A549 (cell line): Measurements from ENCODE around the gene IDNK. TPM values are rescaled to one million over a fixed set of nuclear protein-coding genes. Genes with fewer than 3 reads are reported as not detected.

Source experiments
- ATAC-seq, 2 experiments: fragments of 200-7000 bp in 1 of 2; fragments of >200 bp in 1 of 2; cut with Nextera tagmentation in 1 of 2; cut with Tn5 transposase in 1 of 2; 3 replicates each; pipeline versions ENCODE4 v1.8.0 to v1.9.1; 2018 to 2020; ENCODE audit warnings: mild to moderate bottlenecking in 1 of 2, moderate library complexity in 1 of 2
- CTCF ChIA-PET: fragments of 300-600 bp; sonication (Branson Sonifier 250); formaldehyde crosslinking; extraction: SDS; loops from one replicate; lab custom pipeline; 2021; ENCODE audit warnings: antibody characterized with exemption, inconsistent platforms; lab: Yijun Ruan, JAX
- POLR2A ChIA-PET: fragments of 350-600 bp; formaldehyde crosslinking; extraction: SDS; loops from one replicate; lab custom pipeline; 2021; ENCODE audit warnings: antibody characterized with exemption, inconsistent platforms; lab: Yijun Ruan, JAX
- DNase-seq, 2 experiments: peaks; one replicate each; pipeline versions ENCODE4 v3.0.0 to v3.0.0-alpha.2; 2011 to 2016; ENCODE audit warnings: low read depth in 1 of 2, low spot score in 1 of 2
- FAIRE-seq: peaks from 2 replicates; lab custom pipeline; 2011; peaks lifted over from hg19 to GRCh38; lab: Jason Lieb, UNC
- H3K27ac ChIP-seq, 2 experiments: fragments of >200 bp; sonication (Bioruptor Twin); formaldehyde crosslinking; 3 replicates each; pipeline ENCODE4 v1.5.1; 2016 to 2017
- H3K4me1 ChIP-seq: fragments of >200 bp; sonication (Bioruptor Twin); formaldehyde crosslinking; 3 replicates; pipeline ENCODE4 v1.6.1; 2016
- H3K4me2 ChIP-seq: fragments of >200 bp; sonication (Bioruptor Twin); formaldehyde crosslinking; 3 replicates; pipeline ENCODE4 v1.6.1; 2016
- H3K4me3 ChIP-seq: fragments of >200 bp; sonication (Bioruptor Twin); formaldehyde crosslinking; 3 replicates; pipeline ENCODE4 v1.5.1; 2016
- H3K9me3 ChIP-seq: fragments of >200 bp; sonication (Bioruptor Twin); formaldehyde crosslinking; 3 replicates; pipeline ENCODE4 v1.6.1; 2016
- CBX2 ChIP-seq: fragments of 200-600 bp; sonication (generic); IDR thresholded peaks from 2 replicates; pipeline ENCODE4 v1.6.1; 2016; ENCODE audit warnings: low read depth, mild to moderate bottlenecking, borderline replicate concordance
- CEBPB ChIP-seq, 2 experiments: fragments of >200 bp in 1 of 2; sonication (Bioruptor Twin) in 1 of 2; formaldehyde crosslinking in 1 of 2; IDR thresholded peaks; 2 replicates each; pipeline ENCODE4 v1.6.1; 2012 to 2016
- CHD4 ChIP-seq: fragments of 200-600 bp; sonication (generic); IDR thresholded peaks from 2 replicates; pipeline ENCODE4 v1.6.1; 2016; ENCODE audit warnings: antibody characterized with exemption, mild to moderate bottlenecking, borderline replicate concordance
- E2F6 ChIP-seq: IDR thresholded peaks from 2 replicates; pipeline ENCODE4 v1.6.1; 2012; ENCODE audit warnings: low read depth, borderline replicate concordance
- EHF ChIP-seq: fragments of 250-450 bp; sonication (Bioruptor Pico); IDR thresholded peaks from 2 replicates; pipeline ENCODE4 v1.5.0; 2020; ENCODE audit warnings: mild to moderate bottlenecking
- EHMT2 ChIP-seq: fragments of 200-600 bp; sonication (generic); IDR thresholded peaks from 2 replicates; pipeline ENCODE4 v1.6.1; 2016; ENCODE audit warnings: antibody characterized with exemption, low read depth, mild to moderate bottlenecking, moderate library complexity
- ELK1 ChIP-seq: fragments of 150-350 bp; IDR thresholded peaks from 2 replicates; pipeline ENCODE4 v1.6.1; 2014; ENCODE audit warnings: low read depth, mild to moderate bottlenecking, low read length
- EP300 ChIP-seq, 2 experiments: fragments of >200 bp; sonication (Bioruptor Twin); formaldehyde crosslinking; IDR thresholded peaks; 2 replicates in 1 of 2; 3 replicates in 1 of 2; pipeline ENCODE4 v1.6.1; 2016 to 2017
- FOSL2 ChIP-seq, 2 experiments: fragments of 450-650 bp in 1 of 2; fragments of >200 bp in 1 of 2; sonication (Bioruptor Twin) in 1 of 2; formaldehyde crosslinking; IDR thresholded peaks; 2 replicates each; pipeline versions ENCODE4 v1.5.0 to v1.6.1; 2016 to 2020; ENCODE audit warnings: mild to moderate bottlenecking in 1 of 2, moderate library complexity in 1 of 2
- FOXS1 ChIP-seq: fragments of 250-450 bp; sonication (Bioruptor Pico); IDR thresholded peaks from 2 replicates; pipeline ENCODE4 v1.5.0; 2020; ENCODE audit warnings: mild to moderate bottlenecking, moderate library complexity
- HES2 ChIP-seq: fragments of >200 bp; sonication (Bioruptor Twin); formaldehyde crosslinking; IDR thresholded peaks from 2 replicates; pipeline ENCODE4 v1.6.1; 2016
- HEYL ChIP-seq: fragments of 250-450 bp; sonication (Bioruptor Pico); IDR thresholded peaks from 2 replicates; pipeline ENCODE4 v1.8.0; 2021; ENCODE audit warnings: mild to moderate bottlenecking, moderate library complexity
- HOXA7 ChIP-seq: fragments of 250-450 bp; sonication (Bioruptor Pico); IDR thresholded peaks from 2 replicates; pipeline ENCODE4 v1.5.0; 2020; ENCODE audit warnings: mild to moderate bottlenecking, moderate library complexity
- KDM5A ChIP-seq: fragments of 200-600 bp; sonication (generic); IDR thresholded peaks from 2 replicates; pipeline ENCODE4 v1.6.1; 2016; ENCODE audit warnings: antibody characterized with exemption, mild to moderate bottlenecking
- MYC ChIP-seq: IDR thresholded peaks from 2 replicates; pipeline ENCODE4 v1.6.1; 2012; ENCODE audit warnings: mild to moderate bottlenecking, inconsistent platforms, low read length, improper control_type of control experiment, borderline replicate concordance
- NFE2L2 ChIP-seq: fragments of 150-350 bp; conservative IDR thresholded peaks from 2 replicates; pipeline ENCODE4 v1.6.1; 2014; ENCODE audit warnings: low read length
- PBX3 ChIP-seq: IDR thresholded peaks from 2 replicates; pipeline ENCODE4 v1.6.1; 2012
- POLR2AphosphoS2 ChIP-seq: conservative IDR thresholded peaks from 2 replicates; pipeline ENCODE4 v1.6.1; 2012; ENCODE audit warnings: low read length, improper control_type of control experiment, inconsistent platforms
- RAD21 ChIP-seq, 2 experiments: fragments of >200 bp in 1 of 2; sonication (Bioruptor Twin) in 1 of 2; formaldehyde crosslinking in 1 of 2; IDR thresholded peaks in 1 of 2; conservative IDR thresholded peaks in 1 of 2; 2 replicates in 1 of 2; 3 replicates in 1 of 2; pipeline ENCODE4 v1.6.1; 2012 to 2018; ENCODE audit warnings: inconsistent platforms in 1 of 2
- RCOR1 ChIP-seq: fragments of 150-350 bp; IDR thresholded peaks from 2 replicates; pipeline ENCODE4 v1.6.1; 2014; ENCODE audit warnings: antibody characterized with exemption, low read length, low read depth
- REST ChIP-seq: fragments of 200-600 bp; sonication (generic); IDR thresholded peaks from 2 replicates; pipeline ENCODE4 v1.6.1; 2016; ENCODE audit warnings: antibody characterized with exemption, mild to moderate bottlenecking, moderate library complexity
- WGBS: methylation state at CpG from one replicate; pipeline ENCODE4 v1.1.6; 2017; ENCODE audit errors: missing lambda C conversion rate; 5-methylcytosine and 5-hydroxymethylcytosine counted together
- polyA plus RNA-seq, 4 experiments: library from polyadenylated mRNA; depleted of rRNA in 3 of 4; stranded (reverse); fragments of >200 nt; fragmentation: RNase III in 1 of 4; extraction: RNeasy Plus Mini Kit Qiagen cat#74134 plus additional on column Dnase treatment in 1 of 4; gene quantifications; 2 replicates in 3 of 4; 3 replicates in 1 of 4; pipeline ENCODE4 v1.2.3, GENCODE V29; 2011 to 2017

IDNK gene
- polyA plus RNA-seq, 2 of the 4 experiments (the other 2 are of a cell fraction) = 10.9 to 16.2 TPM

- Histone ChIP-seq H3K4me2 (no peak overlapping the region), H3K27ac (no peak overlapping the region), H3K4me3 (no peak overlapping the region), H3K4me1 (no peaks in the 10 kb centered on the region), H3K9me3 (no peaks in the 10 kb centered on the region)
- POLR2A ChIA-PET = no interaction called here
- ATAC-seq = no peak
- DNase-seq = no peak
- FAIRE-seq = no peak
- CTCF ChIA-PET = interaction anchor here (0.6 kb wide), 1 partner anchor 9 kb away, joined by 3 read pairs; no protein-coding TSS in a partner anchor
- 95% methylated on average over 5 of the region's 5 CpGs for WGBS
- no peak for TF ChIP-seq HES2
- TF ChIP-seq RAD21 (conservative IDR thresholded peaks at IDR 0.05 in 1 of 2, IDR thresholded peaks at IDR 0.05 in 1 of 2) = no peak
- no peak for TF ChIP-seq CBX2
- TF ChIP-seq POLR2AphosphoS2 = no peak
- no peak for TF ChIP-seq EHF (CRISPR knock-in tag)
- no peak for TF ChIP-seq EP300 (IDR thresholded peaks at IDR 0.05)
These were observed 47.4 kb downstream of the IDNK start for GRCh38 chr9:83670381-83670780.

- 38% methylated on average over 1 of the region's 1 CpG for WGBS
- ATAC-seq = no peak
These were observed 48.5 kb downstream of the IDNK start for GRCh38 chr9:83671451-83671850.

More at GRCh38 chr9:83671451-83671850, 48.5 kb downstream of the IDNK start:
- Histone ChIP-seq H3K27ac (no peak overlapping the region), H3K4me2 (no peak overlapping the region), H3K4me3 (no peak overlapping the region), H3K9me3 (no peaks in the 10 kb centered on the region), H3K4me1 (no peaks in the 10 kb centered on the region)
- no peak for TF ChIP-seq FOSL2 (IDR thresholded peaks at IDR 0.05)
- no peak for TF ChIP-seq FOSL2 (CRISPR knock-in tag; IDR thresholded peaks at IDR 0.05)
- TF ChIP-seq E2F6 = no peak
- TF ChIP-seq EHMT2 = no peak
- TF ChIP-seq MYC = no peak
- TF ChIP-seq CHD4 = no peak
- no peak for TF ChIP-seq EP300 (IDR thresholded peaks at IDR 0.05)
- TF ChIP-seq HOXA7 (CRISPR knock-in tag) = no peak
- TF ChIP-seq KDM5A = no peak
- TF ChIP-seq RCOR1 = no peak
- TF ChIP-seq HEYL (CRISPR knock-in tag) = no peak
- TF ChIP-seq REST = no peak
- TF ChIP-seq ELK1 = no peak
- no peak for TF ChIP-seq NFE2L2
- no peak for TF ChIP-seq CEBPB (IDR thresholded peaks at IDR 0.05)
- TF ChIP-seq HES2 = no peak
- no peak for TF ChIP-seq PBX3
- no peak for TF ChIP-seq FOXS1 (CRISPR knock-in tag)
- ChIA-PET POLR2A (no interaction called here), CTCF (interaction anchor here (1.6 kb wide), 1 partner anchor 31 kb away, joined by 3 read pairs; no protein-coding TSS in a partner anchor)
- DNase-seq (no peak), FAIRE-seq (no peak)
